Measurements from ENCODE around the gene BLOC1S3.

Gene BLOC1S3

DNA sequence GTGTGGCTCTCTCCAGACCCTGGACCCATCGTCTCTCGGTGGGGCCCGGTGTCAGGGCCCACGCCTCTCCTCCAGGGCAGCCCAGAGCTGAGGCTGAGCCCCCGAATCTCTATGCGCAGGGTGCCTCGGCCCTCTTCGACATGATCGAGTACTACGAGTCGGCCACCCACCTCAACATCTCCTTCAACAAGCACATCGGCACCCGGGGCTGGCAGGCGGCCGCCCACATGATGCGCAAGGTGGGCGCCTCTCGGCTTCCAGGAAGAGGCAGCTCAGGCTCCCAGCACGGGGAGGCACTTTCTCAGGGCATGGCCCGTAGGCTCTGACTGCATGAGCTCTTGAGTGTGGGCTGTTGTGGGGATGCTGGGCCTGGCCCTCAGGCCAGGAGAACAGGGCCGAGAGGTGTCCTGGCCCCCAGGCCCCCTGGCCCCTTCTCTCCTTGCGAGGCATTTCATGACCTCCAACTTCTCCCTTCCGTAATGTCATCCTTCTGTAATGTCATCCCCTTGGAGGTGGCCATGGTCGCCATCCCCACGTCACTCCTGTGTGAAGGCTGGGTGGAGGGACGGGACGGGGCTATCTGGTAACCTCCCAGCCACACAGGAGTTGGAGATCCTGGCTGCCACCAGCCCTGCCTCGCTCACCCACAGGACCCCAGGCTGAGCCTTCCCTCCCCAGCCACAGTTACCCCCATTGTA lies 37.2 kb upstream of the BLOC1S3 start:
- H3K9me3 ChIP-seq (ENCODE audit: control insufficient read depth, insufficient read depth, low read length) = no peaks in the 10 kb centered on the region
- H3K9me2 ChIP-seq (replicated peaks; ENCODE audit: control insufficient read depth, low read length) = no peaks in the 10 kb centered on the region
- H3K4me3 ChIP-seq (ENCODE audit: low read length) = no peak overlapping the region
- no peaks in the 10 kb centered on the region for H3F3A ChIP-seq (ENCODE audit: control insufficient read depth, insufficient read depth)
- no peaks in the 10 kb centered on the region for H3K27me3 ChIP-seq (ENCODE audit: control insufficient read depth, low read length)
- H3K79me2 ChIP-seq (ENCODE audit: control insufficient read depth, low read length) = peaks cover 28% of the 10 kb centered on the region
- peaks cover 16% of the 10 kb centered on the region for H3K36me3 ChIP-seq (ENCODE audit: control insufficient read depth, low read length)
- H3K4me1 ChIP-seq (ENCODE audit: control insufficient read depth, low read length) = peaks cover 21% of the 10 kb centered on the region
- no peaks in the 10 kb centered on the region for H4K20me1 ChIP-seq (ENCODE audit: control insufficient read depth, insufficient read depth, low read depth, low read length)
- no peak overlapping the region for H3K27ac ChIP-seq (ENCODE audit: low read depth, low read length)
- no peak for TF ChIP-seq EZH2phosphoT487 (IDR thresholded peaks at IDR 0.05; ENCODE audit: borderline replicate concordance, low read length)
- TF ChIP-seq, protein P1, sequence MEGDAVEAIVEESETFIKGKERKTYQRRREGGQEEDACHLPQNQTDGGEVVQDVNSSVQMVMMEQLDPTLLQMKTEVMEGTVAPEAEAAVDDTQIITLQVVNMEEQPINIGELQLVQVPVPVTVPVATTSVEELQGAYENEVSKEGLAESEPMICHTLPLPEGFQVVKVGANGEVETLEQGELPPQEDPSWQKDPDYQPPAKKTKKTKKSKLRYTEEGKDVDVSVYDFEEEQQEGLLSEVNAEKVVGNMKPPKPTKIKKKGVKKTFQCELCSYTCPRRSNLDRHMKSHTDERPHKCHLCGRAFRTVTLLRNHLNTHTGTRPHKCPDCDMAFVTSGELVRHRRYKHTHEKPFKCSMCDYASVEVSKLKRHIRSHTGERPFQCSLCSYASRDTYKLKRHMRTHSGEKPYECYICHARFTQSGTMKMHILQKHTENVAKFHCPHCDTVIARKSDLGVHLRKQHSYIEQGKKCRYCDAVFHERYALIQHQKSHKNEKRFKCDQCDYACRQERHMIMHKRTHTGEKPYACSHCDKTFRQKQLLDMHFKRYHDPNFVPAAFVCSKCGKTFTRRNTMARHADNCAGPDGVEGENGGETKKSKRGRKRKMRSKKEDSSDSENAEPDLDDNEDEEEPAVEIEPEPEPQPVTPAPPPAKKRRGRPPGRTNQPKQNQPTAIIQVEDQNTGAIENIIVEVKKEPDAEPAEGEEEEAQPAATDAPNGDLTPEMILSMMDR (IDR thresholded peaks at IDR 0.05; ENCODE audit: low read depth, low read length, poor library complexity, severe bottlenecking) = no peak
- H3K4me2 ChIP-seq (ENCODE audit: low read length) = no peak overlapping the region

DNA sequence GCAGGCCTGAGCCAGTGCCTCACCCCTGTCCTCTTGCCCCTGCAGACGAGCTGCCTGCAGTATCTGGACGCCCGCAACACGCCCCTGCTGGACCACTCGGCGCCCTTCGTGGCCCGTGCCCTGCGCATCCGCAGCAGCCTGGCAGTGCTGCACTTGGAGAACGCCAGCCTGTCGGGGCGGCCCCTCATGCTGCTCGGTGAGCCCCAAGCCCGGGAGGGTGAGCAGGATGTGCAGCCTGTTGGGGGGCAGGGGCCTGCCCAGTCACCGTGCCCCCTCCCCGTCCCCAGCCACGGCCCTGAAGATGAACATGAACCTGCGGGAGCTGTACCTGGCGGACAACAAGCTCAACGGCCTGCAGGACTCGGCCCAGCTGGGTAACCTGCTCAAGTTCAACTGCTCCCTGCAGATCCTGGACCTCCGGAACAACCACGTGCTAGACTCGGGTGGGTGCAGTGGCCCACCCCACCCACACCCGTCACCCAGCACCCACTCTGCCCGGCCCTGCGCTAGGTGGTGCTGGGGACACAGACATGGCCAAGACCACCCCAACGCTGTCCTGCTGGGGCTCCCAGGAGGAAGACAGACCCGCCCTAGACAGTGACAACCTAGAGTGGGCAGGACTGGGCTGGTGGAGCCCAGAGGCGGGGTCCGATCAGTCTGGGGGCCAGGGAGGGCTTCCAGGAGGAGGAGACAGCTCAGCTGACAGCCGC lies 36.4 kb upstream of the BLOC1S3 start:
- TF ChIP-seq EZH2phosphoT487 (IDR thresholded peaks at IDR 0.05; ENCODE audit: borderline replicate concordance, low read length) = no peak
- TF ChIP-seq, protein P1 (IDR thresholded peaks at IDR 0.05; ENCODE audit: low read depth, low read length, poor library complexity, severe bottlenecking) = no peak
- Histone ChIP-seq H3K79me2 (ENCODE audit: control insufficient read depth, low read length) (peaks cover 20% of the 10 kb centered on the region), H3K27ac (ENCODE audit: low read depth, low read length) (no peak overlapping the region), H3K9me3 (ENCODE audit: control insufficient read depth, insufficient read depth, low read length) (no peaks in the 10 kb centered on the region), H3K4me1 (ENCODE audit: control insufficient read depth, low read length) (peaks cover 13% of the 10 kb centered on the region), H3K4me2 (ENCODE audit: low read length) (no peak overlapping the region), H3F3A (ENCODE audit: control insufficient read depth, insufficient read depth) (no peaks in the 10 kb centered on the region), H3K9me2 (replicated peaks; ENCODE audit: control insufficient read depth, low read length) (no peaks in the 10 kb centered on the region), H3K4me3 (ENCODE audit: low read length) (no peak overlapping the region), H4K20me1 (ENCODE audit: control insufficient read depth, insufficient read depth, low read depth, low read length) (no peaks in the 10 kb centered on the region), H3K27me3 (ENCODE audit: control insufficient read depth, low read length) (no peaks in the 10 kb centered on the region), H3K36me3 (ENCODE audit: control insufficient read depth, low read length) (peaks cover 11% of the 10 kb centered on the region)

DNA sequence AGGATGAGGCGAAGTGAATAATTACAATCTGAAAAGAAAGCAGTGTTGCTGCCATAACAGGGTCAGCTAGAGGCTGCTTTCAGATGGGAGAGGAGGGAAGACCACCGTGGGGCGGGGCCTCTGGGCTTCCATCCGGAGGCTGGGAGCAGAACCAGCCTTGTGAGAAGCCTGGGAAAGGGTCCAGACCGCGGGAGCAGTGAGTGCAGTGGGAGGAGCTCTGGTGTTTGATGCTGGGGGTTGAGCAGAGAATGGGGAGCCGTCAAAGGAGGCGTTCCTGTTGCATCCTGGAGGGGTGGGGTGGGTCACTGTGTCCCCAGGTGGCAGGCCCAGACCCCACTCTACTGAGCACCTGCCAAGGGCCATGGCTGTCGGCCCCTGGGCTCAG lies 35.9 kb upstream of the BLOC1S3 start:
- no peaks in the 10 kb centered on the region for H3F3A ChIP-seq (ENCODE audit: control insufficient read depth, insufficient read depth)
- no peak overlapping the region for H3K4me3 ChIP-seq (ENCODE audit: low read length)
- H3K4me1 ChIP-seq (ENCODE audit: control insufficient read depth, low read length) = peaks cover 7% of the 10 kb centered on the region
- H3K9me3 ChIP-seq (ENCODE audit: control insufficient read depth, insufficient read depth, low read length) = no peaks in the 10 kb centered on the region
- H3K9me2 ChIP-seq (replicated peaks; ENCODE audit: control insufficient read depth, low read length) = no peaks in the 10 kb centered on the region
- H3K79me2 ChIP-seq (ENCODE audit: control insufficient read depth, low read length) = peaks cover 15% of the 10 kb centered on the region
- H3K27ac ChIP-seq (ENCODE audit: low read depth, low read length) = no peak overlapping the region
- TF ChIP-seq EZH2phosphoT487 (IDR thresholded peaks at IDR 0.05; ENCODE audit: borderline replicate concordance, low read length) = no peak
- TF ChIP-seq, protein P1 (IDR thresholded peaks at IDR 0.05; ENCODE audit: low read depth, low read length, poor library complexity, severe bottlenecking) = no peak
- no peak overlapping the region for H3K4me2 ChIP-seq (ENCODE audit: low read length)
- no peaks in the 10 kb centered on the region for H3K27me3 ChIP-seq (ENCODE audit: control insufficient read depth, low read length)
- peaks cover 11% of the 10 kb centered on the region for H3K36me3 ChIP-seq (ENCODE audit: control insufficient read depth, low read length)
- no peaks in the 10 kb centered on the region for H4K20me1 ChIP-seq (ENCODE audit: control insufficient read depth, insufficient read depth, low read depth, low read length)

Data from DOHH2 (cell line).